Neural crest cell (in vitro differentiated cells): Measurements from ENCODE around the gene TSHB. TPM values are rescaled to one million over a fixed set of nuclear protein-coding genes. Genes with fewer than 3 reads are reported as not detected.

Source experiments
- DNase-seq: peaks from one replicate; pipeline ENCODE4 v3.0.0; 2021; ENCODE audit warnings: low read depth, mixed read lengths, low spot score
- H3K27ac Mint-ChIP-seq: one replicate; pipeline ENCODE4 v1.8.0; 2021; ENCODE audit warnings: mild to moderate bottlenecking, mixed read lengths; ENCODE audit not compliant: unreplicated experiment
- H3K27me3 Mint-ChIP-seq: 2 replicates; pipeline ENCODE4 v1.8.0; 2021; ENCODE audit warnings: low read depth, mild to moderate bottlenecking, mixed read lengths
- H3K36me3 Mint-ChIP-seq: 2 replicates; pipeline ENCODE4 v1.8.0; 2021; ENCODE audit warnings: low read depth, mild to moderate bottlenecking, mixed read lengths
- H3K4me1 Mint-ChIP-seq: 2 replicates; pipeline ENCODE4 v1.8.0; 2021; ENCODE audit warnings: mixed read lengths
- H3K4me3 Mint-ChIP-seq: one replicate; pipeline ENCODE4 v1.8.0; 2021; ENCODE audit warnings: mild to moderate bottlenecking, mixed read lengths
- H3K9me3 Mint-ChIP-seq: 2 replicates; pipeline ENCODE4 v1.8.0; 2021; ENCODE audit warnings: mixed read lengths
- CTCF ChIP-seq: fragments of 200-600 bp; sonication (generic); conservative IDR thresholded peaks from 2 replicates; pipeline ENCODE4 v1.5.0; 2021; ENCODE audit warnings: antibody characterized with exemption, mild to moderate bottlenecking
- total RNA-seq: library from RNA; stranded (reverse); gene quantifications from 2 replicates; pipeline ENCODE4 v1.2.1, GENCODE V29; 2021

TSHB gene
- total RNA-seq, 1 donor from 2014 or later = not detected

GRCh38 chr1:115071012-115071664 lies 41.5 kb downstream of the TSHB start:
- H3K27ac Mint-ChIP-seq = no peak overlapping the region
- no peaks in the 10 kb centered on the region for H3K36me3 Mint-ChIP-seq
- H3K27me3 Mint-ChIP-seq = no peaks in the 10 kb centered on the region
- no peaks in the 10 kb centered on the region for H3K4me1 Mint-ChIP-seq
- H3K4me3 Mint-ChIP-seq = no peak overlapping the region
- no peak for TF ChIP-seq CTCF
- DNase-seq = no peak
- H3K9me3 Mint-ChIP-seq = no peaks in the 10 kb centered on the region

- Mint-ChIP-seq H3K36me3 (no peaks in the 10 kb centered on the region), H3K27ac (no peak overlapping the region), H3K4me3 (no peak overlapping the region), H3K4me1 (no peaks in the 10 kb centered on the region), H3K9me3 (no peaks in the 10 kb centered on the region), H3K27me3 (no peaks in the 10 kb centered on the region)
- DNase-seq = no peak
- TF ChIP-seq CTCF = no peak
These were observed 43.9 kb downstream of the TSHB start for GRCh38 chr1:115073298-115074087.

- DNase-seq = no peak
- Mint-ChIP-seq H3K27ac (no peak overlapping the region), H3K27me3 (no peaks in the 10 kb centered on the region), H3K4me1 (peaks cover 7% of the 10 kb centered on the region), H3K36me3 (no peaks in the 10 kb centered on the region), H3K4me3 (no peak overlapping the region), H3K9me3 (no peaks in the 10 kb centered on the region)
- no peak for TF ChIP-seq CTCF
These were observed 45.4 kb downstream of the TSHB start for GRCh38 chr1:115074839-115075534.

- Mint-ChIP-seq H3K27me3 (no peaks in the 10 kb centered on the region), H3K27ac (peak overlapping the region; percentile 69), H3K36me3 (no peaks in the 10 kb centered on the region), H3K4me1 (peaks cover 14% of the 10 kb centered on the region), H3K9me3 (no peaks in the 10 kb centered on the region), H3K4me3 (no peak overlapping the region)
- DNase-seq = no peak
- TF ChIP-seq CTCF = no peak
These were observed 46.8 kb downstream of the TSHB start for GRCh38 chr1:115076384-115076915.

GRCh38 chr1:115077286-115077983 lies 47.8 kb downstream of the TSHB start:
- Mint-ChIP-seq H3K36me3 (no peaks in the 10 kb centered on the region), H3K27me3 (no peaks in the 10 kb centered on the region), H3K4me3 (no peak overlapping the region), H3K4me1 (peaks cover 14% of the 10 kb centered on the region), H3K9me3 (no peaks in the 10 kb centered on the region), H3K27ac (no peak overlapping the region)
- TF ChIP-seq CTCF = no peak
- DNase-seq = no peak
